SK-N-SH (cell line): Measurements from ENCODE around the gene SNX24. TPM values are rescaled to one million over a fixed set of nuclear protein-coding genes. Genes with fewer than 3 reads are reported as not detected.

ENCODE experiments used
- CTCF ChIA-PET: fragments of 300-600, 350-600 bp; formaldehyde crosslinking; extraction: SDS; loops from one replicate; lab custom pipeline; 2021; lab: Yijun Ruan, JAX
- POLR2A ChIA-PET: fragments of 350-600 bp; sonication (Branson Sonifier 250); formaldehyde crosslinking; extraction: SDS; loops from one replicate; lab custom pipeline; 2020; ENCODE audit warnings: antibody characterized with exemption, inconsistent platforms; lab: Yijun Ruan, JAX
- DNase-seq: peaks from one replicate; pipeline ENCODE4 v3.0.0; 2012
- H2AFZ ChIP-seq: fragments of 200-600 bp; sonication (generic); 2 replicates; pipeline ENCODE4 v1.8.1; 2016; ENCODE audit warnings: antibody characterized with exemption, mild to moderate bottlenecking, low read depth
- H3F3A ChIP-seq: fragments of 200-600 bp; sonication (generic); replicated peaks from 2 replicates; pipeline ENCODE3; 2016; ENCODE audit warnings: antibody characterized with exemption, mild to moderate bottlenecking; ENCODE audit not compliant: insufficient read depth
- H3K27ac ChIP-seq, 2 experiments: fragments of 200-500 bp in 1 of 2; fragments of 200-600 bp in 1 of 2; sonication (Bioruptor generic) in 1 of 2; sonication (generic), shearing (Covaris generic) in 1 of 2; 2 replicates each; pipeline versions ENCODE4 v1.5.1 to v1.6.1; 2014 to 2016; ENCODE audit warnings: low read depth in 2 of 2, inconsistent platforms in 1 of 2, low read length in 1 of 2, mild to moderate bottlenecking in 1 of 2, mixed read lengths in 1 of 2
- H3K27me3 ChIP-seq: fragments of 200-600 bp; sonication (generic), shearing (Covaris generic); 2 replicates; pipeline ENCODE4 v1.6.1; 2016; ENCODE audit warnings: mixed run types; ENCODE audit not compliant: insufficient read depth
- H3K36me3 ChIP-seq, 2 experiments: fragments of 200-500 bp in 1 of 2; fragments of 200-600 bp in 1 of 2; sonication (Bioruptor generic) in 1 of 2; sonication (generic) in 1 of 2; replicated peaks in 1 of 2; 2 replicates each; pipeline versions ENCODE3 to v1.5.1; 2014 to 2016; ENCODE audit warnings: low read length in 1 of 2, mild to moderate bottlenecking in 1 of 2; ENCODE audit not compliant: insufficient read depth in 2 of 2, control insufficient read depth in 1 of 2
- H3K4me1 ChIP-seq, 2 experiments: fragments of 200-500 bp in 1 of 2; fragments of 200-600 bp in 1 of 2; sonication (Bioruptor generic) in 1 of 2; sonication (generic), shearing (Covaris generic) in 1 of 2; 2 replicates each; pipeline versions ENCODE4 v1.5.1 to v1.6.1; 2014 to 2016; ENCODE audit warnings: low read depth in 1 of 2, low read length in 1 of 2, mixed run types in 1 of 2; ENCODE audit not compliant: insufficient read depth in 2 of 2, control insufficient read depth in 1 of 2
- H3K4me2 ChIP-seq: fragments of 200-600 bp; sonication (generic), shearing (Covaris generic); 2 replicates; pipeline ENCODE4 v1.6.1; 2017; ENCODE audit warnings: mixed run types
- H3K4me3 ChIP-seq, 2 experiments: fragments of 200-500 bp in 1 of 2; fragments of 200-600 bp in 1 of 2; sonication (Bioruptor generic) in 1 of 2; sonication (generic), shearing (Covaris generic) in 1 of 2; 2 replicates each; pipeline versions ENCODE4 v1.5.1 to v1.8.1; 2014 to 2016; ENCODE audit warnings: low read depth in 2 of 2, inconsistent platforms in 1 of 2, low read length in 1 of 2, mild to moderate bottlenecking in 1 of 2, mixed read lengths in 1 of 2, moderate library complexity in 1 of 2
- H3K79me2 ChIP-seq: fragments of 200-600 bp; sonication (generic); 2 replicates; pipeline ENCODE4 v1.8.1; 2017; ENCODE audit warnings: mild to moderate bottlenecking; ENCODE audit not compliant: insufficient read depth
- H3K9ac ChIP-seq: fragments of 200-600 bp; sonication (generic); 2 replicates; pipeline ENCODE4 v1.6.1; 2017; ENCODE audit warnings: mixed run types
- H3K9me2 ChIP-seq: fragments of 200-600 bp; sonication (generic); 2 replicates; pipeline ENCODE4 v1.6.1; 2017; ENCODE audit warnings: mixed run types
- H3K9me3 ChIP-seq: fragments of 200-600 bp; sonication (generic); 2 replicates; pipeline ENCODE4 v1.6.1; 2017; ENCODE audit warnings: mixed run types, mild to moderate bottlenecking, moderate library complexity
- H4K20me1 ChIP-seq: fragments of 200-600 bp; sonication (generic); 2 replicates; pipeline ENCODE4 v1.6.1; 2017; ENCODE audit warnings: mild to moderate bottlenecking, mixed run types; ENCODE audit not compliant: insufficient read depth
- CHD2 ChIP-seq: fragments of 150-350 bp; IDR thresholded peaks from 2 replicates; pipeline ENCODE4 v1.6.1; 2018; ENCODE audit warnings: low read length; ENCODE audit not compliant: partially characterized antibody
- EZH2phosphoT487 ChIP-seq: fragments of 200-600 bp; sonication (generic); IDR thresholded peaks from 2 replicates; pipeline ENCODE4 v1.6.1; 2017; ENCODE audit warnings: low read depth, mixed run types, mild to moderate bottlenecking, antibody characterized with exemption, moderate library complexity, borderline replicate concordance
- FOSL2 ChIP-seq: IDR thresholded peaks from 2 replicates; pipeline ENCODE4 v1.4.0; 2012; ENCODE audit warnings: low read depth, mild to moderate bottlenecking, moderate library complexity, borderline replicate concordance
- FOXM1 ChIP-seq: IDR thresholded peaks from 2 replicates; pipeline ENCODE4 v1.4.0; 2012; ENCODE audit warnings: low read depth, mild to moderate bottlenecking
- IRF3 ChIP-seq: fragments of 150-350 bp; IDR thresholded peaks from 2 replicates; pipeline ENCODE4 v1.6.1; 2016; ENCODE audit warnings: mild to moderate bottlenecking, low read depth, low read length
- MAX ChIP-seq: IDR thresholded peaks from 2 replicates; pipeline ENCODE4 v1.4.0; 2012; ENCODE audit warnings: low read depth
- MEF2A ChIP-seq: IDR thresholded peaks from 2 replicates; pipeline ENCODE4 v1.4.0; 2012; ENCODE audit warnings: low read depth, borderline replicate concordance
- RAD21 ChIP-seq: IDR thresholded peaks from 2 replicates; pipeline ENCODE4 v1.6.1; 2012; ENCODE audit warnings: mild to moderate bottlenecking, low read length
- RCOR1 ChIP-seq: fragments of 150-350 bp; IDR thresholded peaks from 2 replicates; pipeline ENCODE4 v1.6.1; 2017; ENCODE audit warnings: antibody characterized with exemption, low read length
- TAF1 ChIP-seq: IDR thresholded peaks from 2 replicates; pipeline ENCODE4 v1.6.1; 2012; ENCODE audit warnings: low read depth, mild to moderate bottlenecking, low read length, moderate library complexity, borderline replicate concordance
- TCF12 ChIP-seq: IDR thresholded peaks from 2 replicates; pipeline ENCODE4 v1.4.0; 2012
- TEAD4 ChIP-seq: IDR thresholded peaks from 2 replicates; pipeline ENCODE4 v1.4.0; 2012; ENCODE audit warnings: mild to moderate bottlenecking, borderline replicate concordance; ENCODE audit not compliant: insufficient read depth
- USF1 ChIP-seq: IDR thresholded peaks from 2 replicates; pipeline ENCODE4 v1.4.0; 2012; ENCODE audit warnings: low read depth, borderline replicate concordance
- ZBTB33 ChIP-seq: IDR thresholded peaks from 2 replicates; pipeline ENCODE4 v1.4.0; 2012; ENCODE audit warnings: low read depth, borderline replicate concordance
- WGBS: methylation state at CpG from one replicate; pipeline ENCODE4 v1.1.6; 2017; ENCODE audit warnings: low lambda C conversion rate; 5-methylcytosine and 5-hydroxymethylcytosine counted together
- polyA plus RNA-seq, 3 experiments: library from polyadenylated mRNA; depleted of rRNA; stranded (reverse); fragments of >200 nt; gene quantifications; 2 replicates each; pipeline ENCODE4 v1.2.3, GENCODE V29; 2012
- TF ChIP-seq, protein P1 (sequence below): IDR thresholded peaks from 2 replicates; pipeline ENCODE4 v1.6.1; 2012; ENCODE audit warnings: mild to moderate bottlenecking, low read depth, low read length, moderate library complexity

The SNX24 gene
- polyA plus RNA-seq, 1 of the 3 experiments (the other 2 are of a cell fraction) = 8.2 TPM

- CTCF ChIA-PET = interaction anchor here (1.0 to 1.4 kb wide), 2 partner anchors 16 to 22 kb away, joined by 3 to 5 read pairs; no protein-coding TSS in a partner anchor
- Histone ChIP-seq H3K4me1 (no peaks in the 10 kb centered on the region), H3K79me2 (0 out of 2 replicates have a peak, but pooled peaks cover 9% of the 10 kb centered on the region), H3K27me3 (no peaks in the 10 kb centered on the region), H3K36me3 (no peaks in the 10 kb centered on the region), H3K9me2 (no peaks in the 10 kb centered on the region), H3F3A (no peaks in the 10 kb centered on the region), H3K9me3 (no peaks in the 10 kb centered on the region), H2AFZ (no peak overlapping the region), H3K9ac (no peak overlapping the region), H3K27ac (no peak overlapping the region), H3K4me2 (no peak overlapping the region), H4K20me1 (no peaks in the 10 kb centered on the region), H3K4me3 (no peak overlapping the region)
- DNase-seq = no peak
- WGBS = 89% methylated on average over 4 of the region's 4 CpGs
- POLR2A ChIA-PET = no interaction called here
- TF ChIP-seq CHD2 (no peak), FOSL2 (no peak), USF1 (no peak), TEAD4 (no peak)
- TF ChIP-seq, protein P1, sequence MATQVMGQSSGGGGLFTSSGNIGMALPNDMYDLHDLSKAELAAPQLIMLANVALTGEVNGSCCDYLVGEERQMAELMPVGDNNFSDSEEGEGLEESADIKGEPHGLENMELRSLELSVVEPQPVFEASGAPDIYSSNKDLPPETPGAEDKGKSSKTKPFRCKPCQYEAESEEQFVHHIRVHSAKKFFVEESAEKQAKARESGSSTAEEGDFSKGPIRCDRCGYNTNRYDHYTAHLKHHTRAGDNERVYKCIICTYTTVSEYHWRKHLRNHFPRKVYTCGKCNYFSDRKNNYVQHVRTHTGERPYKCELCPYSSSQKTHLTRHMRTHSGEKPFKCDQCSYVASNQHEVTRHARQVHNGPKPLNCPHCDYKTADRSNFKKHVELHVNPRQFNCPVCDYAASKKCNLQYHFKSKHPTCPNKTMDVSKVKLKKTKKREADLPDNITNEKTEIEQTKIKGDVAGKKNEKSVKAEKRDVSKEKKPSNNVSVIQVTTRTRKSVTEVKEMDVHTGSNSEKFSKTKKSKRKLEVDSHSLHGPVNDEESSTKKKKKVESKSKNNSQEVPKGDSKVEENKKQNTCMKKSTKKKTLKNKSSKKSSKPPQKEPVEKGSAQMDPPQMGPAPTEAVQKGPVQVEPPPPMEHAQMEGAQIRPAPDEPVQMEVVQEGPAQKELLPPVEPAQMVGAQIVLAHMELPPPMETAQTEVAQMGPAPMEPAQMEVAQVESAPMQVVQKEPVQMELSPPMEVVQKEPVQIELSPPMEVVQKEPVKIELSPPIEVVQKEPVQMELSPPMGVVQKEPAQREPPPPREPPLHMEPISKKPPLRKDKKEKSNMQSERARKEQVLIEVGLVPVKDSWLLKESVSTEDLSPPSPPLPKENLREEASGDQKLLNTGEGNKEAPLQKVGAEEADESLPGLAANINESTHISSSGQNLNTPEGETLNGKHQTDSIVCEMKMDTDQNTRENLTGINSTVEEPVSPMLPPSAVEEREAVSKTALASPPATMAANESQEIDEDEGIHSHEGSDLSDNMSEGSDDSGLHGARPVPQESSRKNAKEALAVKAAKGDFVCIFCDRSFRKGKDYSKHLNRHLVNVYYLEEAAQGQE = no peak
Observed at GRCh38 chr5:122921826-122922225, 76.4 kb downstream of the SNX24 start.

- POLR2A ChIA-PET = no interaction called here
- H4K20me1 ChIP-seq = no peaks in the 10 kb centered on the region
- TF ChIP-seq RCOR1 (no peak), MEF2A (no peak), FOSL2 (no peak), ZBTB33 (no peak), EZH2phosphoT487 (no peak), MAX (no peak), USF1 (no peak), CHD2 (no peak), RAD21 (no peak), TAF1 (no peak), IRF3 (no peak), TCF12 (no peak), TEAD4 (no peak), FOXM1 (no peak)
- TF ChIP-seq, all 33 proteins: peak for 0
- H3K27me3 ChIP-seq = no peaks in the 10 kb centered on the region
- no peak overlapping the region for H2AFZ ChIP-seq
- no peak overlapping the region for H3K27ac ChIP-seq
- H3K9me2 ChIP-seq = no peaks in the 10 kb centered on the region
- CTCF ChIA-PET = no interaction called here
- no peak overlapping the region for H3K4me3 ChIP-seq
- WGBS = 91% methylated on average over 5 of the region's 5 CpGs
- H3K4me1 ChIP-seq = no peaks in the 10 kb centered on the region
- peaks cover under 1% of the 10 kb centered on the region for H3F3A ChIP-seq
- H3K9me3 ChIP-seq = no peaks in the 10 kb centered on the region
- DNase-seq = no peak
- no peaks in the 10 kb centered on the region for H3K36me3 ChIP-seq
- H3K9ac ChIP-seq = no peak overlapping the region
- H3K79me2 ChIP-seq = 0 out of 2 replicates have a peak, but pooled peaks cover 3% of the 10 kb centered on the region
- no peak overlapping the region for H3K4me2 ChIP-seq
Observed at GRCh38 chr5:122924203-122924602, 78.8 kb downstream of the SNX24 start.
